Right kidney (tissue), 1 donor: Measurements from ENCODE around the gene MARCHF2.

Experiments used
- DNase-seq: peaks from one replicate; pipeline ENCODE4 v3.0.0-alpha.2; 2016

MARCHF2 gene

DNA sequence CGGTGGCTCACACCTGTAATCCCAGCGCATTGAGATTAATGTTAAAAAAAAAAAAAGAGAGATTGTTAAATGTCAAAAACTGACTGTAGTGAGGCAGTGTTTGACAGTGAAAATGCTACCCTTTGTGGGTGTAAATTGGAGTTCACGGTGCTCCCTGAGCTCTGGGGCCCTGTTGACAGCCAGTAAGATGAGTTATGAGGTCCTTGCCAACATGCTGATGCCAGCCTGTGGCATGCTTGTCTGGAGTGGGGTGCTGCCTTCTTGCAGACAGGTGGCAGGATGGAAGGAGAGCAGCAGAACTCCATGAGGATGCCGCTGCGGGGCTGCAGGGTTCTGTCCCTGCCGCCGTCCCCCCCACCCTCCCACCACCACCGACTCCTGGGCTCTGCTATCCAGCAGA is 63.4 kb downstream of the MARCHF2 start:
- DNase-seq = no peak

DNA sequence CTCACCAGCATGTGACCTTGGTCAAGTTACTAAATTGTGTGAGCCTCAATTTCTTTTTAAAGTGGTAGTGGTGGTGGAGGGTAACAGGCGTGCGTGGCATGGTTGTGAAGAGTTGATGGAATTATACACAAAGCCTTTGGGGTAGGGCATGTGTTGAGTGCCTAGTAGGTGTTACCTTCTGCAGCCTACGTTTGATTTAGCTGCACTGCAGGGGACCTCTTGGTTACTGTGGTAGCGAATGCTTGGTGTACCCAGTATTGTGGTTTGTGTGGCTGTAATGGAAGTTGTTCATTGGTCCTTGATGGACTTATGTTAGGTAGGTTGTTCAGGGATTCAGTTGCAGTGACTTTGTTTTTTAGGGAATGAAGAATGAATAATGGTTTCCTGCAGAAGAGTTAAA is 64.8 kb downstream of the MARCHF2 start:
- DNase-seq = no peak

DNA sequence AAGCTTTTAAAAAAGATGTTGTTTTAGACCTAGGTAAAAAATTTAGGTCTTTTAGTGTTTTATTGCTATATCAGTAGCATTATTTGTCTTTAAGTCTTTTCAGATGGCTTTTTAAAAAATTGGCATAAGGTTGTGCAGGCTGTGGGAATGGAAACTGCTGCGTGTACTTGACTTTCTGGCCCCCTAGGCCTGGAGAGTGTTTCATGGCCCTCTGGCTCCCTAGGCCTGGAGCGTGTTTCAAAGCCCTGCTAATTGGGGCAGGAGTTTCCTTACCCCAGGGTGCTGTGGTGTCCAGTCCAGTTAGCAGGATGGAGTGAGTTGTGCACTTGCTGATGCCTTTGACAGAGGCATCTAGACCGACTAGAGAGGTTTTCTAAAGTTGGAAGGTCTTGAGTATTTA is 65.5 kb downstream of the MARCHF2 start:
- DNase-seq = no peak

DNA sequence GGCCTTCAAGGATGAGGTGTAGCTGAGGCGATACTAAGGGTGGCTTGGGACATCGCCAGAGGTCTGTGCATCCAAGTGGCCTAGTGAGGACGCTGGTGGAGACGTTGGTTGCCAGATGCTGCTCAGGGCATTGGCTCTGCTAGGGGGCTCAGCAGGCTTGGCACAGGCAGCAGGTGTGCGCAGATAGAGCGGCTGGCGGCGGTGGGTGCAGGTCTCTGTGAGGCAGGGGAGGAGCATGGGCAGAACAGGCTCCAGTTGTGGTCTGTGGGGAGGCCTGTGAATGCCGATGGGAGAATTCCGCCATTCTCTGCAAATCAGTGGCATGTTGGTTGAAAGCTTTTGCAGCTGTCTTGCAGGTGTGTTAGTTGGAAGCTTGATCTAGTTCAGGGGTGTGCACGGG is 68.1 kb downstream of the MARCHF2 start:
- no peak for DNase-seq

DNA sequence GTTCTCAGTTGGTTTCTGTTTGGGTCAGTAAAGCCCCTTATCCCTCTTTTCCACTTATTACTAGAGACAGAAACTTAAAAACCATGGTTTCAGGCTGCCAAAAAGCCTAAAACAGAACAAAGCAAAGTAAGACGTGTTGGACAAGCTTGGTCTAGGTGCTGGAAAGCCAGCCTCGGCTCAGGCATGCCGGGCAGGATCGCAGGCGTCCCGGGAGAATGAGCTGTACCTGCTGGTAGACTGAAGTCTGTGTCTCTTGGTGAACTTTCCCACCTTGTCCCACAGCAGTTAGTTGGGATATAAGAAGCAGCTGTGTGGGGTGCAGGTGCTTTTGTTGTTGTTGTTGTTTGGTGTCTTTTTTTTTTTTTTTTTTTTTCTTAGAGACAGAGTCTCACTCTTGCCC is 68.5 kb downstream of the MARCHF2 start:
- no peak for DNase-seq

DNA sequence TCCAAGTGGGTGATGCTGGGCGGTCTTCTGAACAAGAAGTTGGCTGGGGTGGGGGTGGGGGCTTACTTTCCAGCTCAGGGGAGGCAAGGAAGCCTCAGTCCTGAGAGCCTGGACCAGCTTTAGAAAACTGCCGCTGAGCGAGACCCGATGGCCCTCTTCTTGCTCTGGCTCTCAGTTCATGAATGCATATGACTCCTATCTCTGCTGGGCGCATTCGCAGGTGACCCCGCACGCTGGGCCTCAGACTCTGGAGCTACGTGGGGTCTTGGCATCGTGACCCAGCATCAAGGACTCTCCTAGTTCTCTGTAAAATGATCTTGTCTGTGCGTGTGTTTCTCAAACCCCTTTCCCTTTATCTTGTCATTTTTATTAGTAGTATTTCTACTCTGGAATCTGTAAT is 69.6 kb downstream of the MARCHF2 start:
- no peak for DNase-seq

DNA sequence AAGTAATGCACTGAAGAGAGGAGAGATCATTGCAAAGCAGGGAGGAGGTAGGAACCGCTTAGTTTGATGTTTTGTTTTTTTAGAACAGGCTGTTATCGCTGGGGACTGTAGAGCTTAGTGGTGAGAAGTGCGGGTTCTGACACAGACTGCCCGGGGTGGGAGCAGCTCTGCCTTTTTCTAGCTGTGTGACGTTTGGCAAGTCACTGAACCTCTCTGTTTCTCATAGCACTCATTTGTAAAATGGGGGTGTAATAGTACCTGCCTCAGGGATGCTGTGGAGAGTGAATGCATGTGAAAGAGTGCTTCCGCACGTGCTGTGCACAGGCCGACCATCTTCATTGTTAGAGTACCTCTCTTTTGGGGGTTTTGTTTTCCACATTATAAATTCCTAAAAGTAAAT is 70.1 kb downstream of the MARCHF2 start:
- no peak for DNase-seq

DNA sequence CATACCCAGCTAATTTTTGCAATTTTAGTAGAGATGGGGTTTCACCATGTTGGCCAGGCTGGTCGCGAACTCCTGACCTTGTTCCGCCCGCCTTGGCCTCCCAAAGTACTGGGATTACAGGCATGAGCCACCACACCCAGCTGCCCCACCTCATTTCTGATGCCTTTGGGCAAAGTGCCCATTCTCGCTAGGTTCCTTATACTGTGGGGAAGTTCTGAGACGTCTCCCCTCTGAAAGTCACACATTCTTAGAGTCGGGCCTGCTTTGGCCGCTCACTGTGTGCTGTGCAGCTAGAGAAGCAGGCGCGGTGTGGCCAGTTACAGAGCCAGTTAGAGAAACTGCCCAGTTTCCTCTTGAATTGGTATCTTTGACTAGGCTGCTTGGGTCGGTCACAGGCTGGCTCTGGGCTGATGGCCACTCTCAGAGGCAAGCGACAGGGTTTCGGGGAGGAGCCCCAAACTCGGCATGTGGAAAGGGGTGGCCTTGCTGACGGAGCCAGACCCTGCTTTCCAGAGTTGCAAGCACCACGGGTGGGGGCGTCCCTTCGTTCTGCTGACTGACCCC is 71.3 kb downstream of the MARCHF2 start:
- DNase-seq = no peak

DNA sequence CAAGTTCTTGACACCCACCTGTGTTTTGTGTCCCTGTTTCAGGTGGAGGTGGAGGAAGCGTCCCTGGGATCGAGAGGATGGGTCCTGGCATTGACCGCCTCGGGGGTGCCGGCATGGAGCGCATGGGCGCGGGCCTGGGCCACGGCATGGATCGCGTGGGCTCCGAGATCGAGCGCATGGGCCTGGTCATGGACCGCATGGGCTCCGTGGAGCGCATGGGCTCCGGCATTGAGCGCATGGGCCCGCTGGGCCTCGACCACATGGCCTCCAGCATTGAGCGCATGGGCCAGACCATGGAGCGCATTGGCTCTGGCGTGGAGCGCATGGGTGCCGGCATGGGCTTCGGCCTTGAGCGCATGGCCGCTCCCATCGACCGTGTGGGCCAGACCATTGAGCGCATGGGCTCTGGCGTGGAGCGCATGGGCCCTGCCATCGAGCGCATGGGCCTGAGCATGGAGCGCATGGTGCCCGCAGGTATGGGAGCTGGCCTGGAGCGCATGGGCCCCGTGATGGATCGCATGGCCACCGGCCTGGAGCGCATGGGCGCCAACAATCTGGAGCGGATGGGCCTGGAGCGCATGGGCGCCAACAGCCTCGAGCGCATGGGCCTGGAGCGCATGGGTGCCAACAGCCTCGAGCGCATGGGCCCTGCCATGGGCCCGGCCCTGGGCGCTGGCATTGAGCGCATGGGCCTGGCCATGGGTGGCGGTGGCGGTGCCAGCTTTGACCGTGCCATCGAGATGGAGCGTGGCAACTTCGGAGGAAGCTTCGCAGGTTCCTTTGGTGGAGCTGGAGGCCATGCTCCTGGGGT is 72.7 kb downstream of the MARCHF2 start:
- no peak for DNase-seq

DNA sequence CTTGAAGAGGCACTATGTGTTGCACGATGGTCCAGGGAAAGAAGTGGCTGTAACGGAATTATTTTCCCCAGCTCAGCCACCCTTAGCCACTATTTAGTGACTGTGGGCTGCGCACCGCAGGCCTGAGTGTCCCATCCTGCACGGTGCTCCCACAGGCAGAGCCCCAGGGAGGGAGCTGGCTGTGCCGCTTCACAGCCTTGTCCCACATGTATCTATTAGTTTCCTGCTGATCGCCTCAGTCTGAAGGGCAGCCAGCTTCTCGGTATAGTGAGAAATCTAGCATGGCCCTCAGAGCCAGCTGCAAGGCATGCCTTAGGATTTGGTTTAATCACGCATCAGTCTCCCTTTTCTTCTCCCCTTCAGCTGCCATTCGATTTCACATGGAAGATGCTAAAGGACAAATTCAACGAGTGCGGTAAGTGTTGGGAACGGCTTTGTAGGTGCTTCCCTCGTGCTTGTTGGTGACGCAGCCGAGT is 73.6 kb downstream of the MARCHF2 start:
- DNase-seq = no peak

DNA sequence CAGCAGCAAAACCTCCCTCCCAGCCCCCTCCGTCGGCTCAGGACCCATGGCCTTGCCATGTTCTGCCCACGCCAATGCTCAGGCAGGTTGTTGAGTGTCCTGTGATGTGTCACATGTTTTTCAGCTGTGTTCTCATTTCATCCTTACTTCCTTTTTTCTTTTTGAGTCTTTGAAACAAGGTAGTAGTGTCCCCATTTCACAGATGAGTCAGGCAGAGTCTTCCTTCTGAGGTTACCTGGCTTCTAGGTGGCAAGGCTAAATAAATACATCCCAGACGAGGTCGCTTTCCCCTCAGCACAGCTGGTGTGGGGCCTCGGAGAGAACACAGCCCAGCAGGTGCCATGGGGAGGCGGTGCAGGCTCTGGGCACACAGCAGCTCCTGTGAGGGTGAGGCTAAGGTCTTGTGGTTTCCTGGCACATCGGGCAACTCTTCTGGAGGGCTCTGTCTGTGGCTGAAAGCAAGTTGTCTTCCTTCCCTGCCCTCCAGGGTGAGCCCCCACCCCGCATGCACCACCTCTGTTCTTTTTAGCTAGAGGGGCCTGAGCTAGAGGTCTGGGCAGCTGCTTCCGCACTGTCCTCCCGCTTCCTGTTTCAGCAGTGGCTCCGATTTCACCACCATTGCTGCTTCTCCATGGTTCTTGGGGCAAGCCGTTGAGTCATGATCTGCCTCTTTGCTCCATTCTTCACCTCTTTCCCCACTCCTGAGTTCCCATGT is 74.2 kb downstream of the MARCHF2 start:
- no peak for DNase-seq

DNA sequence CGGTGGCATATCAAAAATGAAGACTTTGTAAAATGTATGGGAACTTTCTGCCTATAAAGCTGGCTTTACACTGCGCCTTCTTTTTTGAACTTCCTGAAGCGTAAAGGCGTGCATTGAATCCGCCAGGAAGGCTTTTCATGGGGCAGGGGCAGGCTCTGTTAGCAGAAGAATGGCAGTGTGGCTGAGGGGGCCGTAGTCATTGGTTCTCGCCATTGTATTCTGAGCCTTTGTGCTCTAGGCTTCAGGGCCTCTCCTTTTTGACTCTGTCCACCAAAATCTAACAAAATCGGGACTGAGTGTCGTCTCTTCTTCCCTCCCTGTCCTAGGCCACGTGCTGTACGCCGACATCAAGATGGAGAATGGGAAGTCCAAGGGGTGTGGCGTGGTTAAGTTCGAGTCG is 75.3 kb downstream of the MARCHF2 start:
- DNase-seq = no peak
